Measurements from ENCODE around the gene LCN12. TPM values are rescaled to one million over a fixed set of nuclear protein-coding genes. Genes with fewer than 3 reads are reported as not detected.

Gene LCN12
- total RNA-seq, 1 donor from 2014 or later: 1.1 TPM

GRCh38 chr9:136980669-136981478 lies 28.8 kb downstream of the LCN12 start:
- Mint-ChIP-seq H3K27ac (ENCODE audit: unreplicated experiment) (no peak overlapping the region), H3K36me3 (ENCODE audit: low read depth) (no peaks in the 10 kb centered on the region), H3K4me3 (no peak overlapping the region), H3K27me3 (ENCODE audit: low read depth) (peaks cover 7% of the 10 kb centered on the region), H3K4me1 (peaks cover 8% of the 10 kb centered on the region), H3K9me3 (no peaks in the 10 kb centered on the region)
- no peak for TF ChIP-seq CTCF (conservative IDR thresholded peaks at IDR 0.05)
- no peak for DNase-seq (ENCODE audit: low read depth, low spot score)

- H3K4me1 Mint-ChIP-seq: peaks cover 8% of the 10 kb centered on the region
- TF ChIP-seq CTCF (conservative IDR thresholded peaks at IDR 0.05): no peak
- H3K9me3 Mint-ChIP-seq: no peaks in the 10 kb centered on the region
- no peaks in the 10 kb centered on the region for H3K36me3 Mint-ChIP-seq (ENCODE audit: low read depth)
- no peak overlapping the region for H3K27ac Mint-ChIP-seq (ENCODE audit: unreplicated experiment)
- H3K27me3 Mint-ChIP-seq (ENCODE audit: low read depth): peaks cover 7% of the 10 kb centered on the region
- H3K4me3 Mint-ChIP-seq: no peak overlapping the region
- DNase-seq (ENCODE audit: low read depth, low spot score): no peak
Measured at GRCh38 chr9:136981588-136982231, 29.6 kb downstream of the LCN12 start.

- Mint-ChIP-seq H3K36me3 (ENCODE audit: low read depth) (no peaks in the 10 kb centered on the region), H3K4me1 (peaks cover 8% of the 10 kb centered on the region), H3K9me3 (no peaks in the 10 kb centered on the region), H3K27me3 (ENCODE audit: low read depth) (peaks cover 4% of the 10 kb centered on the region), H3K27ac (ENCODE audit: unreplicated experiment) (no peak within 1 kb of the TSS), H3K4me3 (no peak within 1 kb of the TSS)
- DNase-seq (ENCODE audit: low read depth, low spot score): no peak
- no peak for TF ChIP-seq CTCF (conservative IDR thresholded peaks at IDR 0.05)
Measured at GRCh38 chr9:136982232-136983051, 30.4 kb downstream of the LCN12 start, which contains the start of gene LCNL1. Gene LCNL1 (plus strand): TSS chr9:136982993. CDS start chr9:136983587, 594 bp downstream.

- Mint-ChIP-seq H3K36me3 (ENCODE audit: low read depth) (no peaks in the 10 kb centered on the region), H3K4me3 (no peak overlapping the region), H3K27me3 (ENCODE audit: low read depth) (no peaks in the 10 kb centered on the region), H3K4me1 (peaks cover 8% of the 10 kb centered on the region), H3K27ac (ENCODE audit: unreplicated experiment) (no peak overlapping the region), H3K9me3 (no peaks in the 10 kb centered on the region)
- no peak for DNase-seq (ENCODE audit: low read depth, low spot score)
- TF ChIP-seq CTCF (conservative IDR thresholded peaks at IDR 0.05): no peak
Measured at GRCh38 chr9:136983167-136983566, 31.1 kb downstream of the LCN12 start.

- Mint-ChIP-seq H3K27ac (ENCODE audit: unreplicated experiment) (no peak overlapping the region), H3K4me1 (peaks cover 8% of the 10 kb centered on the region), H3K27me3 (ENCODE audit: low read depth) (no peaks in the 10 kb centered on the region), H3K36me3 (ENCODE audit: low read depth) (no peaks in the 10 kb centered on the region), H3K4me3 (no peak overlapping the region), H3K9me3 (no peaks in the 10 kb centered on the region)
- DNase-seq (ENCODE audit: low read depth, low spot score): no peak
- no peak for TF ChIP-seq CTCF (conservative IDR thresholded peaks at IDR 0.05)
Measured at GRCh38 chr9:136983656-136984314, 31.7 kb downstream of the LCN12 start.
